Urinary bladder (tissue), 4 donors: Measurements from ENCODE around the gene ANO9. TPM values are rescaled to one million over a fixed set of nuclear protein-coding genes. Genes with fewer than 3 reads are reported as not detected.
"Not testable (repeated sequence)": the region's sequence is repeated elsewhere in the genome, so short reads cannot be mapped to it uniquely, and the experiment has no call there.

Experiments
- DNase-seq: peaks from one replicate; pipeline ENCODE4 v3.0.0-alpha.2; 2015; ENCODE audit errors: extremely low spot score
- H3K27ac ChIP-seq: one replicate; pipeline ENCODE4 v1.5.1; 2013; ENCODE audit warnings: low read depth, mild to moderate bottlenecking, moderate library complexity
- H3K36me3 ChIP-seq: one replicate; pipeline ENCODE4 v1.6.1; 2013; ENCODE audit warnings: mild to moderate bottlenecking, moderate library complexity; ENCODE audit not compliant: insufficient read depth
- H3K4me1 ChIP-seq: one replicate; pipeline ENCODE4 v1.6.1; 2013; ENCODE audit warnings: mild to moderate bottlenecking, moderate library complexity; ENCODE audit not compliant: insufficient read depth
- H3K4me3 ChIP-seq: one replicate; pipeline ENCODE4 v1.5.1; 2013; ENCODE audit warnings: low read depth, low read length
- WGBS: extraction: QIAGEN DNeasy Blood & Tissue Kit; methylation state at CpG from one replicate; pipeline ENCODE4 v1.1.7; 2013; 5-methylcytosine and 5-hydroxymethylcytosine counted together
- polyA plus RNA-seq: library from polyadenylated mRNA; stranded (reverse); fragments of 200-250 nt; gene quantifications from one replicate; pipeline ENCODE4 v1.2.3, GENCODE V29; 2013
- total RNA-seq: library from RNA; depleted of rRNA; stranded (reverse); fragments of >200 nt; gene quantifications from one replicate; pipeline ENCODE4 v1.2.3, GENCODE V29; 2014
- donor health status: healthy with polysubstance abuse.
- donor health status: healthy.

ANO9 gene
- total and polyA plus RNA-seq, 2 donors: 1.3 to 5.1 TPM

DNA sequence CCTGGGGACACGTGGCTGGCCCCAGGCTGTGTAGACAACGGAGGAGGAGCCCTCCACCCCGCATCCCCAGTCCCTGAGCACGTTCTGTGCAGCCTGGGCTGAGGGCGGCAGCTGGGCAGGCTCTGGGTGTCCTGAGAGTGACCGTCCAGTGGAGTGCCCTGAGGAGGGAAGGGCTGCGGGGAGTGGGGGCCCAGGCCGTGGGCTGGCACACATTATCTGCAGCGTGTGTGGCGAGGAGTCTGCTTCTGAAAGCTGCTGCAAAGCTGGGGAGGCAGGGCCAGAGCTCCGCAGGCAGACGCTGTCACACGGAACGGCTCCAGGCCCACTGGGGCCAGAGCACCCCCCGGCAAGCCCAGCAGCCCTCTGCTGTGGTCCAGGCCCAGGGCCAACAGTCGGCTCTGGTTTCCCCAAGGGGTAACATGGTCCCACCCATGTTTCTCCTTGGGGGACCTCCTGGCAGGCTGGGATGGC is 835 bp upstream of the ANO9 start:
- 38% methylated on average over 16 of the region's 16 CpGs for WGBS
- no peak overlapping the region for H3K27ac ChIP-seq
- H3K36me3 ChIP-seq: no peaks in the 10 kb centered on the region
- no peak overlapping the region for H3K4me3 ChIP-seq
- no peak for DNase-seq
- no peaks in the 10 kb centered on the region for H3K4me1 ChIP-seq

DNA sequence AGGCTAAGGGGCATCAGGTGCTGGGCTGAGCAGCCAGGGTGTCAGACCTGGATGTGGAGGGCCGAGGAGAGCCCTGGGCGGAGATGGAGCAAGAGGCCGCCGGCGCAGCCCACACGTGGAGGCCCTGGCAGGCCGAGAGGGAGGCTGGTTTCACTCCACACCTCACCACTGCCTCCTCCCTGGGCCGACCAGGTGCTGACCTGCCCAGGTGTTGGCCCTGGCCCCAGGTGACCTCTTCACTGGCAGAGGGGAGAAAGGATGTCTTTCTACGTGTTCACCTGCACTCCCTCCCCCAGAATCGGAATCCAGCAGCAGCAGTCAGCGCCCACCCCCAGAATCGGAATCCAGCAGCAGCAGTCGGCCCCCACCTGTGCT is 781 bp downstream of the ANO9 start:
- 52% methylated on average over 13 of the region's 13 CpGs for WGBS
- Histone ChIP-seq H3K4me1 (no peaks in the 10 kb centered on the region), H3K27ac (no peak overlapping the region), H3K4me3 (no peak overlapping the region), H3K36me3 (no peaks in the 10 kb centered on the region)
- no peak for DNase-seq

DNA sequence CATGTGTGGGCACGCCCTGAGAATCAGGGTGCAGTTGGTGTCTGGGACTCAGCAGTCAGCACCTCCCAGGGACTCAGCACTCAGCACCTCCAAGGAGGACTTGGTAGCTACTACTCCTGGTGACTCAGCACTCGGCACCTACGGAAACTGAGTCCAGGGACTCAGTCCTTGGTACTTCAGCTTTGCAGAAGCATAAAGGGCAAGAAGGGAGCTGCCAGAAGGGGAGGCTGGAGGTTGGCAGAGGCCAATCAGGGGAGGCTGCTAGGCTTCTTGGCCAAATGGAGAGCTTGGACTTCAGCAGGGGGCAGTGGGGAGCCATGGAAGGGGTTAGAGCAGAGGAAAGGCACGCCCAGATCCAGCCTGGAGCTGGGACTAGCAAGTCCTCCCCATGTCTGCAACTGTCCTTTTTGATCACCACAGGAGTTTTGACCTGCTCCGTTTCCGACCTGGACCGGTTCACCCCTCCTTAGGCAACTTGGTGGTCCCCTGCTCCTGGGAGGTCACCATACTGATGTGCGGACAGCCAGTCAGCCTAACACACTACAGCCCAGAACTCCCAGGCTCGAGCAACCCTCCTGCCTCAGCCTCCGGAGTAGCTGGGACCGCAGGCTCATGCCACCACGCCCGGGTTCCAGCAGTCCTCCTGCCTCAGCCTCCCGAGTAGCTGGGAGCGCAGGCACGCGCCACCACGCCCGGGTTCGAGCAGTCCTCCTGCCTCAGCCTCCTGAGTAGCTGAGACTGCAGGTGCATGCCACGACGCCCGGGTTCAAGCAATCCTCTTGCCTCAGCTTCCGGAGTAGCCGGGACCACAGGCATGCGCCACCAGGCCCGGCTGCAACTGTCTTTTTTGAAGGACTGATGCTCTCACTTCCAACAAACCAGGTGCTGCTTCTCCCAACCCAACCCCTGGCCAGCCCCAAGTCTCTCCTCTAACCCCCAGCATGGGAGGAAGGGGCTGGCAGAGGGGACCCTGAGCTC is 1.5 kb downstream of the ANO9 start:
- DNase-seq: no peak
- H3K36me3 ChIP-seq: no peaks in the 10 kb centered on the region
- 89% methylated on average over 27 of the region's 27 CpGs for WGBS
- no peak overlapping the region for H3K27ac ChIP-seq
- H3K4me3 ChIP-seq: no peak overlapping the region
- H3K4me1 ChIP-seq: no peaks in the 10 kb centered on the region

DNA sequence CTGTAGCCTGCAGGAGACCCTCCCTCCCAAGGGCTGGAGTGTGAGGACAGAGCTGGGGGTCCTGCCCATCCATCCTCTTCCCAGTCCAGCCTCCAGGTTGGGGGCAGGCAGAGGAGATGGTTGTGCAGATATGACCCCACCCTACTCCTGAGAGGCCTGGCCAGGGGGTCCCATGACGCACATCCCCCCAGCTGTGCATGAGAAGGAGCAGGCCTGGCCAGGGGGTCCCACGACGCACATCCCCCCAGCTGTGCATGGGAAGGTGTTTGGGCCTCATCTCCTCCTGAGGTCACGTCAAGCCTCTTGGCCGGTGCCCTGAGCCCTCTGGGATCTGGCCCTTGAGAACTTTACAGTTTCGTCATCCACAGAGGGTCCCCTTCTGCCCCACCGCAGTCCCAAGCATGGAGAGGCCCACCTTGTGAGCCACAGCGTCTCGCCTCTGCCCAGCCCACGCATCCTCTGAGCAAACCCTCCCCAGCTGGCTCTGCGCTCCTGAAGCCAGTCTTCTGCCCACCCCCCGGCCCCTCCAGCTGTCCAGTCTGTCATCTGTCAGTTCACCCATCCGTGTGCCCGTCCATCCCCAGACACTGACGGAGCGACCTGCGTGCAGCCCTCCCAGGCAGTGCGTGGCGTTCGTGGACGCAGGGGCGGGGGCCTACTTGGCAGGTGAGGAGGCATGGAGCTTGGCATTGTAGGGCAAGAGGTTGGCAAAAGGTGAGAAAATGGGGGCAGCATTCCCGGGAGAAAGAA is 2.3 kb downstream of the ANO9 start:
- DNase-seq: no peak
- WGBS: 79% methylated on average over 23 of the region's 23 CpGs
- Histone ChIP-seq H3K36me3 (no peaks in the 10 kb centered on the region), H3K27ac (no peak overlapping the region), H3K4me3 (no peak overlapping the region), H3K4me1 (no peaks in the 10 kb centered on the region)

DNA sequence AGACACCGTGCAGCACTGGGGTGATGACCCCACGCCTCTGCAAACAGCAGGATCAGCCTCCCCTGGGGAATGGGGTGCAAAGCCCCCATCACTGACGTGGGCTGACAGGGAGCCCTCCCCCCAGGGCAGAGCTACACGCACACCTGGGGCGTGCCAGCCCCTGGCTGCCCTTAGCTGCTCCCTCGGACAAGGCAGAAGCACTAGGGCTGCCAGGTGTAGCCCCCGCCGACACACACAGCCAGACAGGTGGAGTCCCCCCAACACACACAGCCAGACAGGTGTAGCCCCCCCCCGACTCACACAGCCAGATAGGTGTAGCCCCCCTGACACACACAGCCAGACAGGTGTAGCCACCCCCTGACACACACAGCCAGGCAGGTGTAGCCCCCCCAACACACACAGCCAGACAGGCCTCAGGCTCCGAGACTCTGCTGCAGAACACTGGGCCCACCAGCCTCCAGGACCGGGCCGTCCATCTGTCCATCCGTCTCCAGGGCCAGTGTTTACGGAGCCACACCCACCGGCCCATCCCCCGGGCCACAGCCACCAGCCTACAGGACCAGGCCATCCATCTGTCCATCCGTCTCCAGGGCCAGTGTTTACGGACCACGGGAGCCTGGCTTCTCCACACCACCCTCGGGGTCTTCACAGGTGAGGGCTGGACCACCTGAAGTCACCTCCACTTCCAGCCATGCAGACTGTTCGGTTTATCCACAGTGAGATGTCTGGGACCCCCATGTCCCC is 3.5 kb downstream of the ANO9 start:
- Histone ChIP-seq H3K36me3 (no peaks in the 10 kb centered on the region), H3K27ac (no peak overlapping the region), H3K4me3 (no peak overlapping the region), H3K4me1 (no peaks in the 10 kb centered on the region)
- no peak for DNase-seq
- WGBS: 80% methylated on average over 21 of the region's 21 CpGs

DNA sequence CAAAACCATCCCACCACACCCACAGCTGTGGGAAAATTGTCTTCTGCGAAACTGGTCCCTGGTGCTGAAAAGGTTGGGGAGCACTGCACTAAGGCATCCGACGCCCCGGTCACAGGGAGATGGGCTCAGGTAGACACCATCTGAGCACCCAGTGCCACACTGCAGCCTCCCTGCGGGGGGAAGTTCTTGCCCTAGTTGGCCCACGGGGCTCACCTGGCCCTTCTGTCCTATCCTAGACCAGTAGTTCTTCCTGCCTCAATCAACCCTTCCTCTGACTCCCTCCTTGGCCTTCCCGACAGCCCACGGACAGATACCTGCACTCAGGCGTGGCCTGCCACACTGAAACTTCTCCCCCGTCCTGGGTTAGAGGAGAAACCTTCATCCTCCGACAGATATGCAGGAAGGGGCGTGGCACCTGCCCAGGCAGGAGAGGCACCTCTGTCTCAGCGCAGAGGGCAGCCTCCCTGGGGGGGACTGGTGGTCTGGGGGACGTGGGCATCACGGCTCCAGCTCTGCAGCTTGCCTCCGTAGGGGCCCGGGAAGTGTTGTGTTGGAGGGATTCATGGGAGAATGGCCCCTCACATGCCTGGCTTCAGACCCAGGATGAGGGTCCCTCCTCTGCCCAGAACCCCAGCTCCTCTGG is 4.5 kb downstream of the ANO9 start:
- WGBS: 82% methylated on average over 17 of the region's 17 CpGs

DNA sequence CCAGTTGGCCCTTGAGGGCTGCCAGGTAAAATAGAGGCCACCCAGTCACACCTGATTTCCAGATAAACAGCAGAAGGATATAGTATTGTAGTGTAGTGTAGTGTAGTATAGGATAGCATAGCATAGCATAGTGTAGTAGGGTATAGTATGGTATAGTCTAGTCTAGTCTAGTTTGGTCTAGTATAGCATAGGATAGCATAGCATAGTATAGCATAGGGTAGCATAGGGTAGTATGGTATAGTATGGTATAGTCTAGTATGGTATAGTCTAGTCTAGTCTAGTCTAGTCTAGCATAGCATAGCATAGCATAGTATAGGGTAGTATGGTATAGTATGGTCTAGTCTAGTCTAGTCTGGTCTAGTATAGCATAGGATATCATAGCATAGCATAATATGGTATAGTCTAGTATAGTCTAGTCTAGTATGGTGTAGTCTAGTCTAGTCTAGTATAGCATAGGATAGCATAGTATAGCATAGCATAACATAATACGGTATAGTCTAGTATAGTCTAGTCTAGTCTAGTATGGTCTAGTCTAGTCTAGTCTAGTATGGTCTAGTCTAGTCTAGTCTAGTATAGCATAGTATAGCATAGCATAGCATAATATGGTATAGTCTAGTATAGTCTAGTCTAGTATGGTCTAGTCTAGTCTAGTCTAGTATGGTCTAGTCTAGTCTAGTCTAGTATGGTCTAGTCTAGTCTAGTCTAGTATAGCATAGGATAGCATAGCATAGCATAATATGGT is 6.6 kb downstream of the ANO9 start:
- not testable (repeated sequence) for H3K36me3 ChIP-seq, H3K27ac ChIP-seq, H3K4me1 ChIP-seq, H3K4me3 ChIP-seq, DNase-seq
- WGBS: 97% methylated on average over 1 of the region's 1 CpG

More for the DNA sequence above, 4.5 kb downstream of the ANO9 start:
- H3K27ac ChIP-seq: no peak overlapping the region
- H3K4me1 ChIP-seq: no peaks in the 10 kb centered on the region
- H3K4me3 ChIP-seq: no peak overlapping the region
- no peak for DNase-seq
- H3K36me3 ChIP-seq: no peaks in the 10 kb centered on the region

DNA sequence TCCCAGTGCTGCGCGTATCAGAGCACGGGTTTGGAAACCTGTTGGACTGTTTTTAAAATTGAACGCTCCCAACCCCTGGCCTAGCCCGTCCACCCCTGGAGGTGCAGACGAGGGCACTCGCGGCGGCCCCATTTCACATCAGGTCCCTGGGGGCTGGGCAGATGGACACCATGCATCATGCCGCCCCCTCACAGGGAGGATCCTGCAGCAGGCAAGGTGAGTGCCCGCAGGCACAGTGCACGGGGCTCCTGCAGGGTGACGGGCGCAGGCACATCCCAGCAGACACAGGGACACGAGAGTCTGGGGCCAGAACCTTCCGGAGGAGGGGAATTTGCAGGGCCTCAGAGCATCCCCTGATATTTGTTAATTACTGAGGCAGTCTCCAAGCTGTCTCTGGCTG is 7.3 kb downstream of the ANO9 start:
- H3K36me3 ChIP-seq: no peaks in the 10 kb centered on the region
- WGBS: 84% methylated on average over 16 of the region's 16 CpGs
- no peak overlapping the region for H3K27ac ChIP-seq
- no peaks in the 10 kb centered on the region for H3K4me1 ChIP-seq
- H3K4me3 ChIP-seq: no peak overlapping the region
- DNase-seq: no peak

DNA sequence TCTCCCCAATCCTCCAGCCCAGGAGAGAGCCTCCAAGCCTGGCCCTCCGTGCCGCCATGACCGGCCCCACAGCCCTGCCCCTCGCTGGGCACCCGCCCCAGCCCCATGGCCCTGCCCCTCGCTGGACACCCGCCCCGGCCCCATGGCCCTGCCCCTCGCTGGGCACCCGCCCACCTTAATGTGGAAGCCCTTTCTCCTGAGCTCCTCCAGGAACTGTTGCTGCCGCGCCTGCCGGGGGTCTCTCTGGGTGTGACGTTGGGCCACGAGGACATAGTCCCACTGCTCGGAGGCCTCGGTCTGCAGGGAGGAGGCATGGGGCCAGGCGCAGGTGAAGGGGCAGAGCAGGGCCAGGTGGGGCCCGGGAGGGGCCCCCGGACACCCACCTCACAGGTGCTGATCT is 8.2 kb downstream of the ANO9 start:
- Histone ChIP-seq H3K4me3 (no peak overlapping the region), H3K27ac (no peak overlapping the region), H3K4me1 (no peaks in the 10 kb centered on the region), H3K36me3 (no peaks in the 10 kb centered on the region)
- DNase-seq: no peak
- 75% methylated on average over 20 of the region's 20 CpGs for WGBS

DNA sequence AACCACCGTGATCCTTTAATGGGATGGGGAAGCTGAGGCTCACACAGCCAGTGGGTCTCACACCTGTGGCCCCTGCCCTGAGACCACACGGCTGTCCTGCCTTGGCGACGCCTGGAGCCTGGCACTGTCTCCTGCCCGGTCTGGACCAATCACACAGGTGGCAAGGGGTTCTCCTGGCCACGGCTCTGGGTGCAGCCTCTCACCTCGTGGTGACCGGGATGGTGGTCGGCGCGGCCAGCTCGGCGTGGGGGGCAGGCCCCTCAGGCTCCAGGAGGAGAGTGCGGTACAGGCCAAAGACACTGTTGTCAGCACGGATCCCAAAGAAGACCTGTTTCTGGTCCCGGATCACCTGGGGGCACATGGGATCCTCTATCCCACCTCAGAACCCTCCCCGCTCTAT is 8.7 kb downstream of the ANO9 start:
- WGBS: 91% methylated on average over 17 of the region's 17 CpGs

DNA sequence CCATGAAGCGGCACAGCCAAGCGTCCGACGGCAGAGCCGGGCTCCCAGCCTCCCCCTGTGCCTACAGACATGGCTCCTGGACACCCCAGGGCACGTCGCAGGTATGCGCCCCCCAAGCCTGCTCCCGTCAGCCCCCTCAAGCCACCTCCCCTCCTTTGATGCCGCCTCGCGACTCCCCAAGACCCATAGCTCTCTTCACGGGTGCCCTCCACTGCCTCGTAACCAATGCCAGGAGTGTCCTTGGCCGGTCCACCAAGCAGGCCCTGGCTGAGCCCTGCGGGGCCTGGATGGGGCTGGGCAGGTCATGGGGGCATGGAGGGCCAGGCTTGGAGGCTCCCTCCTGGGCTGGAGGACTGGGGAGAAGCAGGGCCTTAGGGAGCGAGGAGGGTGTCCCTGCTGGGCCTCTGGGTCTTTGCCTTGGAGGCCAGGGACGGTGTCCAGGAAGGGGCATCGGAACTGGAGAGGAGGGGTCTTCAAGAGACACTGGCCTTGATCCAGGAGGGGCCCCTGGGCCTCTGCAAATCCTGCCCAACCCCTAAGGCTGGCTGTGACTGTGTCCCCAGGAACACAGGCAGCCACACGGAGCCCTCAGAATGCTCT is 9.2 kb downstream of the ANO9 start:
- DNase-seq: no peak
- Histone ChIP-seq H3K36me3 (no peaks in the 10 kb centered on the region), H3K4me3 (no peak overlapping the region), H3K27ac (no peak overlapping the region), H3K4me1 (no peaks in the 10 kb centered on the region)
- WGBS: 87% methylated on average over 20 of the region's 20 CpGs

More for the DNA sequence above, 8.7 kb downstream of the ANO9 start:
- Histone ChIP-seq H3K27ac (no peak overlapping the region), H3K36me3 (no peaks in the 10 kb centered on the region), H3K4me1 (no peaks in the 10 kb centered on the region), H3K4me3 (no peak overlapping the region)
- no peak for DNase-seq

DNA sequence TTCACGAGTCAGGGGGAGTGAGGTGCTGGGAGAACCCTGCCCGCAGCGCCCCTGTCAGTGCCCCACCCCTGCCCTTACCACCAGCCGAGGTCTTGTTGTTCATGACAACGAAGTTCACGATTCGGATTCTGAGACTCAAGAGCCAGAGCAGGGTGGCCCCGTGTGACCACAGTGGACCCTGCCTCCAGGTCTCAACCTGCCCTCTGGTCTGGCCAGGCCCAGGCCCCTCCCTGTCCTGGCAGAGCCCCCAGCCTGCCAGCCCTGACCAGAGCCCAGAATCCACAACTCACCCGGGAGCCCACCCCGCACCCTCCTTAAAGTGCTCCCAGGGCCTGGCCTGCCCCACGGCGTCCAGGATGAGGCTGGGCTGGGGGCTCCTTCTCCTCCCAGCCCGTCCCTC is 9.9 kb downstream of the ANO9 start:
- Histone ChIP-seq H3K4me1 (no peaks in the 10 kb centered on the region), H3K36me3 (no peaks in the 10 kb centered on the region), H3K27ac (no peak overlapping the region), H3K4me3 (no peak overlapping the region)
- DNase-seq: no peak
- WGBS: 84% methylated on average over 13 of the region's 13 CpGs
